Measurements from ENCODE around the gene CSNK2A2.

The CSNK2A2 gene

DNA sequence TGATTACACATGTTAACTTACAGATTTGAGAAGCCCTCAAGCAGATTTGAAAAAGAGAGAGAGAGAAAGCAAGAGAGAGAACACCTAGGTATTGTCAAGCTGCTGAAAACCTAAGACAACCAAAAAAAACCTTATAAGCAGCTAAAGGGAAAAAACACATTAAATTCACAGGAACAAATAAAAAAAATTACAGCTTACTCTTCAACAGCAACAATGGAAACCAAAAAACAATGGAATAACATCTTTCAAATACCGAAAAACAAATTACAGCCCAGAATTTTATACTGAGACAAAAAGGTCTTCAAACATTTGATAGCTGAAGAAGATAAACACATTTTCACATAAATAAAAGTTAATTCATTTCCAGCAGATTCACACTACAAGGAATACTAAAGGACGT, 60.3 kb downstream of the CSNK2A2 start:
- DNase-seq = no peak

- peak; percentile 98 to 100 (median 99) for DNase-seq
These were observed 68.6 kb downstream of the CSNK2A2 start, which contains the start of gene CFAP20 for GRCh38 chr16:58129097-58129936. Gene CFAP20, minus strand, starts transcription at chr16:58129381. Its CDS starts 266 bp downstream, at chr16:58129115.

DNA sequence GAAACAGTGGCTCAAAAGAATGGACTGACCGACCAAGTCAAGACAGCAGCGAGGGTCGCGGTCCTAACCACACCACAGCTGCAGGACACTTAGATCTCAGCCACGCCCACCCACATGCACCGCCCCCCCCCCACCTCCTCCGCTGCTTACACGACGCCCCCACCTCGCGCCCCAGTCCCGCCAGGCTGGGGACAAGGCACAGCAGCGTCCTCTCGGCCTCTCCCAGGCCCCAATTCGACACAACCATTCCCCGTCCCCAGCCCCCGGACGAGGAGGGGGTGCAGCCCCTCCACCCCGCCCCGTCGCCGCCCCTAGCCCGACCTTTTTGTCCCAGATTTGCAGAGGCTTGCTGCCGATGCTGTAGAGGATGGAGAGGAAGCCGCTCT, 69.2 kb downstream of the CSNK2A2 start:
- peak in 1 of 4 experiments; percentile 17 for DNase-seq

DNA sequence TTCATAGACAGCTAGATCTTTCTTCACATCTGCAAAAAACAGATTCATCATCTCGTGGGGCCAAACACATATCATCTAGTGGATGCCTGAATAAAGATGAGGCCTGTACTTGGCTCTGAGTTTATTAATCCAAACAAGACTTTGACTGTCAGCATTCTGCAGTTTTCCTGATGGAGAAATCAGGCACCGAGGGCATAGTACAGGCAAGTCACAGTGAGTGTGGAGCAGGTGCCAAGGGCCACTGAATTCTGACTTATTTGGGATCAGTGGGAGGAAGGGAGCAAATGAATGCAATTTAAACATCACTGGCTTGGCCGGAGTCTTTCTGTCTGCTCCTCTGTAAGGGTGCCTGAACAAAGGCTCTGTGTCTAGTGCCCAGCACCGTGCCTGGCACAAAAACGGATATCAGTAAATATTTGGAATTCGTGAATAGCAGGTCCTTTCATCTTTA, 69.7 kb downstream of the CSNK2A2 start:
- no peak for DNase-seq

DNA sequence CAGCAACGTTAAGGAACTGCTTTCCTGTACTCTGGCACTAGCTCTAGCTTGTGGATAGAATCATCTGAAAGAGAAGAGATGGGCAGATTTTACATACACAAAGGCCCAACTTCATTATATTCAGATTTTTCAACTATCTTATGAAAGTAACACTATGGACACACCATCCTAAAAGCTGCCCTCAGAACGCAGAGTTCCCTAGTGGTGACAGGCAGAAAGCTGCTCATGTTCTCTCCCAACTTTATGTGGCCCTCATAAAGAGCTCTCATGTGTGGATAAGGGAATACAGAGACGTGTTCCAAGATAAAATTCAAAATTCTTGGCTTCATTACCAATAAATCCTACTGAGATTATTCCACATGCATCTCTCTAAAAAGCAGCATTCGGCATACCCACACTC, 70.3 kb downstream of the CSNK2A2 start:
- no peak for DNase-seq

GRCh38 chr16:58127033-58127556, 70.8 kb downstream of the CSNK2A2 start:
- peak; percentile 12 to 50 (median 32) for DNase-seq

GRCh38 chr16:58126451-58126961, 71.4 kb downstream of the CSNK2A2 start:
- no peak for DNase-seq

DNA sequence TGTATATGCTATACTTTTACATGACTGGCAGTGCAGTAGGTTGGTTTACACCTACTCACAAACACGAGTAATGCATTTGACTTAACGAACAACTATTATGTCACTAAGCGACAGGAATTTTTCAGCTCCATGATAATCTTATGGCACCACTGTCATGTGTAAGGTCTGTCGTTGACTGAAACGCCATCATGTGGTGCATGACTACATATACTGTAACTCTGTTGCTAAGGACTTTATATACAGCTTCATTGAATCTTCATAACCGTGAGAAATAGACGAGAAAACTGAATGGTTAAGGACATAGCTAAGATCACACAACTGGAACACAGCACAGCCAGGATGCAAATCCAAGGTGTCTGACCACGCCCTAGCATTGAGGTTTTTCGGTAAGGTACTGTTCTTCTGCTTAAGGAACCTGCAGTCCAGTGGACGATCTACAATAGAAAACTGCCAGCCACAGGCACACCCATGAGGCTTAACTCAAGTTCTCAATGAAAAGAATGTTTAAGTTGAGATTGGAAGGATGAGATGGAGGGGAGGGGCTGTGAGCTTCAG, 72.0 kb downstream of the CSNK2A2 start:
- DNase-seq = peak in 3 of 4 experiments; percentile 9 to 43 (median 24)

- DNase-seq = no peak
These were observed 72.9 kb downstream of the CSNK2A2 start for GRCh38 chr16:58125041-58125440.

- no peak for DNase-seq
These were observed 73.3 kb downstream of the CSNK2A2 start for GRCh38 chr16:58124601-58124915.

- DNase-seq = no peak
These were observed 73.9 kb downstream of the CSNK2A2 start for GRCh38 chr16:58123896-58124600.

- DNase-seq = no peak
These were observed 76.8 kb downstream of the CSNK2A2 start for GRCh38 chr16:58121132-58121531.

DNA sequence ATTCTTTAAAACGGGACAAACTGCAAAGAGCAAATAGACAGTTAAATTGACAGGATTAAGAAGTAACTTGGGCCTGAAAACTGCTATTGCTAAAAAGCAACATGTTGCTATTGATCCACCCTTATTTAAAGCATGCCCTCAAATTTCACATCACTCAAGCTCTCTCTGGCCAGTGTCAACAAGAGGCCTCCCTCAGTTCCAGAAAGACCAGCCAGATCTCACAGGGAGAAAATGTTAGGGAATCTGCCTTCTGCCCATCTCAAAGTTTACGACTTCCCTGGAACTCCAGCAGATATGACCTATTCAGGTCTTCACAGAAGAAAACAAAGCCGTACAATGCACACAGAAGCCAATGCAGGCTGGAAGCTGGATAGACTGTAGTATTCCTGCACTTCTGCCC, 77.7 kb downstream of the CSNK2A2 start:
- no peak for DNase-seq

- DNase-seq = no peak
These were observed 78.4 kb downstream of the CSNK2A2 start for GRCh38 chr16:58119509-58119845.

DNA sequence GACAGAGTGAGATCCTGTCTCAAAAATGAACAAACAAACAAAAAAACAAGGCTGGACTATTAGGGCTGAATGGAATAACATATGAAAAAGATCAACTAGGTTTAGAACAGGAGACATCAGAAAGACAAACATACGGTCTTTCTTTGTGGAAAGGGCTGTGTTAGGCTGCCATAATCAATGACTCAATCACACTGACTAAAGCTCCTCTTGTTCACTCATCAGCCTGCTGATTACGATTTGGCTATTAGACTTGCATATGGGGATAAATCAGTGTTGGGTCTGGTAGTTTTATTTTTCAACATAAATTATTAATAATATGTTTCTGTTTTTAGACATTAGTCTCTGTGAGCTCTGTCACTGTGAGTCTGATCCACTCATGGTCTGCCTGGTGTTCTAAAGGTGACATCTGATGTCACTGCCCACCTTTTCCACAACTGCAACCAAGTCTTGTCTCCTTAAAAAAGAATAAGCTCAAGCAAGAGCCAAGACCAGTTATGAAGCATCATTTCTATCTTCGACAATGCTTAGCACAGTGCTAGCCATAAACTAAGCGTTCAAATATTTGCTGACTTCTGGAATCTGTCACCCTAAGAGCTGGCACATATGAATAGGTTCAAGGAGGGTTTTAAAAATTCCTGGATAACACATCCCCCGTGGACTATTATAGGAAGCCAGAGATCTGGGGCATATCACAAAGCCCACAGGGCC, 79.0 kb downstream of the CSNK2A2 start:
- no peak for DNase-seq

GRCh38 chr16:58116529-58116928, 81.4 kb downstream of the CSNK2A2 start:
- DNase-seq = no peak

DNA sequence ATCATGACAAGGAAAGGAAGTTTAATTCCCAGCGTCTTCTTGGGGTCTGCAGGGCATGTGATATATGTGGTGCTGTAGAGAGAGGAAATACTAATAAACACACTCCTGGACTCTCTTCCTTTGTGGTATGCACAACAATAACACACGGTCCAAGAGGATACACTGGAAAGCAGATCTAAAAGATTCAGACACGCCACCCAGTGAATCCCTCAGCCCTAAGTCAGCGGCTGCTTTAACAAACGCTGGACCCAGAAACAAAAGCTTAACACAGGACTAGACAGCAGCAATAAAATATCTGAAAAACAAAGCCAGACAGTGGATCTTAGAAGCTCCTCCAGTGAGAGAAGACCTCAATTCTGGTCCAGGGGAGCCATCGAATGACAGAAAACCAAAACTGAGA, 81.8 kb downstream of the CSNK2A2 start:
- DNase-seq = no peak

- no peak for DNase-seq
These were observed 82.8 kb downstream of the CSNK2A2 start for GRCh38 chr16:58114827-58115825.

DNA sequence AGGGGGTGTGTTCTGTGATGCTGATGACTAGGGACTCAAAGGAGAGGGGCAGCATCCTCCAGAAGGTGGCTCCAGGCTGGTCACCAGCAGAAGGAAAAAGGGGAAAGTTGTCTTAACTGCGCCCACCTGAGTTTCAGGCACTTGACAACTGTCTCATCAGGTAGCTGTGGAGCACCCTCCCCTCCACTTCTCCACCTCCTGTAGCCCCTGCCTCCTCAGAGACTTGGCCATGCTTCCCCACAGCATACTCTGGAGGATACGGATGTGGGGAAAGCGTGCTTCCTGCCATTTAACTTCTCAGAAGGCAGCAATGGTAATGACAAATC, 86.6 kb downstream of the CSNK2A2 start:
- no peak for DNase-seq

DNA sequence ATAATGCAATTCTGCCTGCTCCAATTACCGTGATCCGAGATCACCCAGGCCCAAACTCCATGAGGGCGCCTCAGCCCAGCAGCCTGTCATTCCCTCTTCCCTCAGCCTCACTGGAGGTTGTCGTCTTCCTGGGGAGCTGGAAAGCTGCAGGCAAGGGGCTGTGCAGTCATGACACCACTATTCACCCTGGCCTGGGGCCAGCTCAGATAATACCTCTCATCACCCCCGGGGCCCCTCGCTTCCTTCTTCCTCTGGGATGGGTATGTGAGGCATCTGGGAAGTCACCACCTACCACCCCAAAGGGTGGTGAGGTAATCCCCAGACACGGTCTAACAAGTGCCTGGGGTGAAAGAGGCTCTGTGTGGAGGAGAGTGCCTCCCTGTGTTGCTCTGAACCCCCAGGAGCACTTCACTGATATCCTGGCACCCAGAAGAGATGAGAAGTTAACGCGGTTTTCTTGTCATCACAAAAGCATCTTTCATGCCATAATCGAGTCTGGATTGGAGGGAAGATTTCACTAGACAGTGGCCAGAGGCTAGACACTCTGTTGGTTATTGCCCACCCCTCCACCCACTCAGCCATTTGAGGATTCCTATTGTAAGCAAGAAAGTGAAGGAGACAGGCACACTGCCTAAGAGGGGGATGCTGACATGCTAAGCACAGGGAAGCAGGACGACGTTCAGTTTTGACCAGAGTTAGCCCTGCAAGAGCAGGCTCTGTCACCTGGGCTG, 87.2 kb downstream of the CSNK2A2 start:
- DNase-seq = no peak

- no peak for DNase-seq
These were observed 88.0 kb downstream of the CSNK2A2 start for GRCh38 chr16:58109881-58110280.
